IMR-90 (cell line): ENCODE data around the gene ZNF329. TPM values are rescaled to one million over a fixed set of nuclear protein-coding genes. Genes with fewer than 3 reads are reported as not detected.

Source experiments
- ATAC-seq: fragments of 200-7000 bp; cut with Tn5 transposase; 2 replicates; pipeline ENCODE4 v1.9.1; 2020; ENCODE audit warnings: low read depth, mild to moderate bottlenecking, moderate library complexity
- BruUV-seq: library from RNA; stranded (reverse); fragments of 400-500 nt; replicated peaks from 2 replicates; lab custom pipeline; 2021; lab: Mats Ljungman, UMichigan
- CTCF ChIA-PET: fragments of 300-600 bp; formaldehyde crosslinking; extraction: SDS; loops from one replicate; lab custom pipeline; 2021; ENCODE audit warnings: antibody characterized with exemption; lab: Yijun Ruan, JAX
- POLR2A ChIA-PET: fragments of 300-600 bp; sonication (Branson Sonifier 250); formaldehyde crosslinking; loops from one replicate; lab custom pipeline; 2022; ENCODE audit warnings: antibody characterized with exemption; ENCODE audit not compliant: unreplicated experiment; lab: Charles Lee
- DNase-seq: peaks from one replicate; pipeline ENCODE4 v3.0.0; 2013
- H2AFZ ChIP-seq: replicated peaks from 2 replicates; pipeline ENCODE3; 2013; ENCODE audit warnings: low read length, mild to moderate bottlenecking; ENCODE audit not compliant: poor library complexity
- H2AK5ac ChIP-seq: 2 replicates; pipeline ENCODE4 v1.6.1; 2013; ENCODE audit warnings: low read depth, low read length, inconsistent platforms
- H2AK9ac ChIP-seq: replicated peaks from 2 replicates; pipeline ENCODE3; 2013; ENCODE audit warnings: mild to moderate bottlenecking, low read depth, low read length, moderate library complexity; ENCODE audit not compliant: poor library complexity
- H2BK120ac ChIP-seq: 2 replicates; pipeline ENCODE4 v1.6.1; 2013; ENCODE audit warnings: low read depth, low read length, inconsistent platforms
- H2BK15ac ChIP-seq: 3 replicates; pipeline ENCODE4 v1.6.1; 2013; ENCODE audit warnings: low read depth, low read length, inconsistent platforms
- H2BK20ac ChIP-seq: 2 replicates; pipeline ENCODE4 v1.6.1; 2013; ENCODE audit warnings: low read depth, mild to moderate bottlenecking, inconsistent platforms, low read length, moderate library complexity
- H2BK5ac ChIP-seq: 2 replicates; pipeline ENCODE4 v1.6.1; 2013; ENCODE audit warnings: mild to moderate bottlenecking, low read depth, low read length, inconsistent platforms; ENCODE audit not compliant: poor library complexity, severe bottlenecking
- H3K14ac ChIP-seq: replicated peaks from 2 replicates; pipeline ENCODE4 v1.6.1; 2013; ENCODE audit warnings: low read depth, low read length, inconsistent platforms
- H3K18ac ChIP-seq: 2 replicates; pipeline ENCODE4 v1.6.1; 2013; ENCODE audit warnings: low read depth, low read length, control low read depth
- H3K23ac ChIP-seq: 2 replicates; pipeline ENCODE4 v1.6.1; 2013; ENCODE audit warnings: low read depth, low read length, inconsistent platforms
- H3K27ac ChIP-seq: 2 replicates; pipeline ENCODE4 v1.5.1; 2013; ENCODE audit warnings: mild to moderate bottlenecking, control low read depth, low read length; ENCODE audit not compliant: insufficient read depth
- H3K27me3 ChIP-seq: 2 replicates; pipeline ENCODE4 v1.6.1; 2013; ENCODE audit warnings: low read length; ENCODE audit not compliant: control insufficient read depth, insufficient read depth
- H3K36me3 ChIP-seq: 2 replicates; pipeline ENCODE4 v1.6.1; 2013; ENCODE audit warnings: low read length, mixed read lengths; ENCODE audit not compliant: control insufficient read depth, insufficient read depth
- H3K4ac ChIP-seq: 2 replicates; pipeline ENCODE4 v1.6.1; 2013; ENCODE audit warnings: low read depth, low read length, inconsistent platforms
- H3K4me1 ChIP-seq: 2 replicates; pipeline ENCODE4 v1.6.1; 2013; ENCODE audit warnings: low read length, mixed read lengths; ENCODE audit not compliant: control insufficient read depth, insufficient read depth
- H3K4me2 ChIP-seq: 2 replicates; pipeline ENCODE4 v1.6.1; 2013; ENCODE audit warnings: low read depth, mild to moderate bottlenecking, control low read depth, low read length, moderate library complexity
- H3K4me3 ChIP-seq: 2 replicates; pipeline ENCODE4 v1.5.1; 2013; ENCODE audit warnings: low read depth, mild to moderate bottlenecking, control low read depth, low read length, moderate library complexity; ENCODE audit not compliant: insufficient read depth
- H3K56ac ChIP-seq: 2 replicates; pipeline ENCODE4 v1.6.1; 2013; ENCODE audit warnings: low read length, inconsistent platforms; ENCODE audit not compliant: insufficient read depth; ENCODE audit errors: extremely low read depth
- H3K79me1 ChIP-seq, 2 experiments: 2 replicates each; pipeline ENCODE4 v1.6.1; 2013; ENCODE audit warnings: low read length in 2 of 2, inconsistent platforms in 1 of 2, low read depth in 1 of 2
- H3K9ac ChIP-seq: 2 replicates; pipeline ENCODE4 v1.6.1; 2013; ENCODE audit warnings: low read depth, low read length, control low read depth
- H3K9me1 ChIP-seq: 2 replicates; pipeline ENCODE4 v1.6.1; 2013; ENCODE audit warnings: low read length, inconsistent platforms; ENCODE audit not compliant: insufficient read depth
- H3K9me3 ChIP-seq: 2 replicates; pipeline ENCODE4 v1.6.1; 2013; ENCODE audit warnings: low read length; ENCODE audit not compliant: control insufficient read depth, insufficient read depth
- H4K20me1 ChIP-seq: 2 replicates; pipeline ENCODE4 v1.6.1; 2013; ENCODE audit warnings: low read length, inconsistent platforms; ENCODE audit not compliant: insufficient read depth
- H4K5ac ChIP-seq: 2 replicates; pipeline ENCODE4 v1.6.1; 2013; ENCODE audit warnings: mild to moderate bottlenecking, low read depth, low read length, control low read depth
- H4K8ac ChIP-seq, 2 experiments: 2 replicates each; pipeline ENCODE4 v1.6.1; 2013; ENCODE audit warnings: low read depth in 2 of 2, low read length in 2 of 2, control low read depth in 1 of 2, inconsistent platforms in 1 of 2
- H4K91ac ChIP-seq: 2 replicates; pipeline ENCODE4 v1.6.1; 2013; ENCODE audit warnings: low read depth, low read length, inconsistent platforms; ENCODE audit not compliant: insufficient read depth
- MAFK ChIP-seq: IDR thresholded peaks from 2 replicates; pipeline ENCODE4 v1.6.1; 2012; ENCODE audit warnings: low read depth, low read length, improper control_type of control experiment
- MXI1 ChIP-seq: IDR thresholded peaks from 2 replicates; pipeline ENCODE4 v1.6.1; 2012; ENCODE audit warnings: low read depth, mild to moderate bottlenecking, low read length, moderate library complexity, borderline replicate concordance
- WGBS, 2 experiments: methylation state at CpG; one replicate each; pipeline versions ENCODE4 v1.1.5 to v1.1.7; 2013; ENCODE audit warnings: missing lambda C conversion rate in 2 of 2; ENCODE audit not compliant: insufficient read length in 1 of 2; ENCODE audit errors: extremely low coverage in 2 of 2; 5-methylcytosine and 5-hydroxymethylcytosine counted together
- dilution Hi-C: fragments of 300-500 bp; cut with HindIII; formaldehyde crosslinking; loops from one replicate; pipeline ENCODE4 v1.14.3; 2018; ENCODE audit warnings: low sequenced_read_pairs; ENCODE audit not compliant: unreplicated experiment
- in situ Hi-C: fragments of 300-500 bp; cut with MboI; formaldehyde crosslinking; loops from 3 replicates; pipeline ENCODE4 v1.14.3; 2019; ENCODE audit warnings: low sequenced_read_pairs, inconsistent platforms, mixed read lengths
- intact Hi-C: fragments of 100-400 bp; cut with micrococcal nuclease; formaldehyde crosslinking; loops from 2 replicates; pipeline ENCODE4 v1.10.0; 2022
- polyA plus RNA-seq, 3 experiments: library from polyadenylated mRNA; depleted of rRNA; stranded (reverse); fragments of >200 nt; gene quantifications; 2 replicates each; pipeline ENCODE4 v1.2.3, GENCODE V29; 2012; ENCODE audit warnings: low replicate concordance in 1 of 3
- total RNA-seq: library from RNA; depleted of rRNA; stranded (reverse); fragments of >200 nt; gene quantifications from 2 replicates; pipeline ENCODE4 v1.2.3, GENCODE V29; 2012

Gene ZNF329
- total and polyA plus RNA-seq, 2 of the 4 experiments (the other 2 are of a cell fraction), result 4.7 to 16.8 TPM

GRCh38 chr19:58129284-58129683 is 21.3 kb downstream of the ZNF329 start:
- intact Hi-C loops (no loop called here), in situ Hi-C loops (no loop called here), dilution Hi-C loops (no loop called here)
- Histone ChIP-seq H2AK5ac (no peak overlapping the region), H3K56ac (no peak overlapping the region), H3K4me3 (no peak overlapping the region), H3K9me3 (peaks cover 92% of the 10 kb centered on the region), H3K4me2 (no peak overlapping the region), H2BK20ac (no peak overlapping the region), H2BK5ac (no peak overlapping the region), H4K8ac (no peak overlapping the region), H4K91ac (no peak overlapping the region), H4K5ac (no peak overlapping the region), H3K23ac (no peak overlapping the region), H2BK15ac (no peak overlapping the region), H3K27me3 (no peaks in the 10 kb centered on the region), H3K9ac (no peak overlapping the region), H3K79me1 (peaks cover 0 to 7% of the 10 kb centered on the region in 2 experiments; a peak in 2 of 4 replicates), H3K36me3 (peaks cover 59% of the 10 kb centered on the region), H3K27ac (no peak overlapping the region), H3K14ac (no peak overlapping the region), H3K4me1 (no peaks in the 10 kb centered on the region), H3K18ac (no peak overlapping the region), H4K20me1 (no peaks in the 10 kb centered on the region), H3K9me1 (no peaks in the 10 kb centered on the region), H2AK9ac (no peak overlapping the region), H2AFZ (no peak overlapping the region), H2BK120ac (no peak overlapping the region), H3K4ac (no peak overlapping the region)
- ChIA-PET POLR2A (no interaction called here), CTCF (interaction anchor here (0.6 kb wide), 1 partner anchor 11 kb away, joined by 3 read pairs; no protein-coding TSS in a partner anchor)
- TF ChIP-seq MXI1 (no peak), MAFK (peak; percentile 27; the same call in 1 of the 2 replicates)
- DNase-seq (no peak), ATAC-seq (no peak)
- no CpG with 5 or more reads among the region's 3 CpGs for WGBS, 2 experiments
- no TSS peak for BruUV-seq
